Activated CD8-positive, alpha-beta T cell treated with anti-CD3 and anti-CD28 coated beads for 36 hours (primary cell): ENCODE results near the gene SEPTIN12. TPM values are rescaled to one million over a fixed set of nuclear protein-coding genes. Genes with fewer than 3 reads are reported as not detected.
"Not testable (repeated sequence)": the region's sequence is repeated elsewhere in the genome, so short reads cannot be mapped to it uniquely, and the experiment has no call there.

Experiments used
- ATAC-seq: fragments of 200-7000 bp; cut with Tn5 transposase; one replicate; pipeline ENCODE4 v1.10.0; 2021; ENCODE audit warnings: mild to moderate bottlenecking, moderate library complexity
- CTCF ChIA-PET: fragments of 350-600 bp; sonication (Branson Sonifier 250); formaldehyde crosslinking; loops from one replicate; lab custom pipeline; 2021; ENCODE audit warnings: antibody characterized with exemption; lab: Charles Lee
- POLR2A ChIA-PET: fragments of 350-600 bp; sonication (Branson Sonifier 250); formaldehyde crosslinking; loops from one replicate; lab custom pipeline; 2021; ENCODE audit warnings: antibody characterized with exemption; lab: Charles Lee
- DNase-seq: peaks from one replicate; pipeline ENCODE4 v3.0.0-alpha.2; 2020
- H3K27ac Mint-ChIP-seq: one replicate; pipeline ENCODE4 v1.8.0; 2021; ENCODE audit warnings: mild to moderate bottlenecking, mixed read lengths
- H3K27me3 Mint-ChIP-seq: one replicate; pipeline ENCODE4 v1.8.0; 2021; ENCODE audit warnings: mixed read lengths
- H3K36me3 Mint-ChIP-seq: one replicate; pipeline ENCODE4 v1.8.0; 2021; ENCODE audit warnings: low read depth, mixed read lengths
- H3K4me1 Mint-ChIP-seq: one replicate; pipeline ENCODE4 v1.8.0; 2021; ENCODE audit warnings: low read depth, mixed read lengths
- H3K4me3 Mint-ChIP-seq: one replicate; pipeline ENCODE4 v1.8.0; 2021; ENCODE audit warnings: mild to moderate bottlenecking, moderate library complexity, mixed read lengths
- H3K9me3 Mint-ChIP-seq: one replicate; pipeline ENCODE4 v1.8.0; 2021; ENCODE audit warnings: mixed read lengths
- intact Hi-C: fragments of 100-400 bp; cut with micrococcal nuclease; formaldehyde crosslinking; loops from one replicate; pipeline ENCODE4 v1.10.0; 2022
- total RNA-seq, 2 experiments: library from RNA; stranded (reverse); gene quantifications; one replicate each; pipeline ENCODE4 v1.2.3, GENCODE V29; 2021
- TF ChIP-seq, protein P1 (sequence below): fragments of 200-600 bp; IDR thresholded peaks from one replicate; pipeline ENCODE4 v1.8.0; 2022; ENCODE audit warnings: antibody characterized with exemption, mild to moderate bottlenecking

The SEPTIN12 gene
- total RNA-seq, 2 experiments from 2014 or later, result not detected

DNA sequence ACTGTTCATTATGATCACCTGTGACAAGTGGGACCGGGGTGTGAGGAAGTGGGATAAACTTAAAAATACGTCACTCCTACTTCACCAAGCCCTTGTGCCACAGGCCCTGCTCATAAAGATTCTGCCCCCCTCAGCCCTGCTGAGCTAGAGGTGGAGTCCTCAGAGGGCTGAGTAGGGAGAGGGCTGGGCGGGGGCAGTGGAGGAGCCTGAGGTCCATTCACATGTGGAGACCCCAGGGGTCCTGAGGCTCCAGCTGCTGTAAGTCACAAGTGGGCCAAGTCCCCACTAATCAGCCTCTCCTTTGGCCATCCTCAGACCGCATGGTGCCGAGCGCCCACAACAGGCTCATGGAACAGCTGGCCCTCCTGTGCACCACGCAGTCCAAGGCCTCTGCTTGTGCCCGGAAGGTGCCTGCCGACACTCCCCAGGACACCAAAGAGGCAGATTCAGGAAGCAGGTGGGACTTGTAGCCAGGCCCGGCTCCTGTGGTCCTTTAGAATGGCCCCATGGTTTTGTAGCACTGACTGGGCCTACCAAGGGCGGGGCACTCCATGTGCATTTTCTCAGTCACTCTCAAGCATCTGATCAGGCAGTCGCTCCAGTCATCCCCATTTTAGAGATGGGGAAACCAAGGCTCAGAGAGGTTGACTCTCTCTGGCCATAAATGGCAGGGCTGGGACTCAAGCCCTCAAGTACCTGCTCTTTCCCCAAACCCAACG lies 43.4 kb downstream of the SEPTIN12 start:
- no peak for ATAC-seq

DNA sequence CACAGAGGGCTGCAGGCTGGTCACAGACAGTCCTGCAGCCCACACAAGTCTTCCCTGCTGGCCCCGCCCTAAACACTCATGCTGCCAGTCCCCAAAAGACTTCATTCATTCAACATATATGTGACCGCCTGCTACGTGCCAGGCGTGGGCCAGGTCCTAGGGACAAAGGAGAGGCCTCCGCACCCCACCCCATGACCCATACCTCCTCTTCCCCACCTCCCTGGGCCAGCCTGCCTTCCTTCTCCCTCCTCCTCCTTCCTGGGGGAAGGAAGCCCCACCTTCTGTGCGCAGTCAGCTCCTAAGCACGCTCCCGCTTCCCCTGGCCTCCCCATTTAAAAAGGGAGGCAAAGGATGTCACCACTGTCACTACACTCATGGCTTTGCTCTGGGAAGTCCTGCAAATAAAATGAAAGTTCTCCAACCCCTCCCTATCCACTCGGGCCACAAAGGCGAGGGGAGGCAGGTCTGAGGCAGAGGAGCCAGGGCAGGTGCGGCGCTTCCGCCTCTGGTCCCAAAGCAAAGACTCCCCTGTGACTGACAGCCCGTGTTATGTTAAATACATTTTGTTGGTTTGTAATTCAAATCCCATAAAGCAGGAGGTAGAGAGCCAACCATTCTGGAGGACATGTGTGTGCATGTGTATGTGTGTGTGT lies 44.8 kb downstream of the SEPTIN12 start:
- ATAC-seq, result peak; percentile 47
- POLR2A ChIA-PET, result interaction anchor here (1.5 kb wide), 1 partner anchor 8 kb away, joined by 4 read pairs; the partner anchor contains the start of gene DNAAF8
- intact Hi-C loops, result no loop called here
- Mint-ChIP-seq H3K4me3 (peak overlapping the region; percentile 51), H3K27ac (peak overlapping the region; percentile 18), H3K27me3 (no peaks in the 10 kb centered on the region), H3K9me3 (no peaks in the 10 kb centered on the region), H3K36me3 (no peaks in the 10 kb centered on the region), H3K4me1 (peaks cover 22% of the 10 kb centered on the region)
- peak; percentile 35 for DNase-seq
- CTCF ChIA-PET, result no interaction called here
- TF ChIP-seq, protein P1, sequence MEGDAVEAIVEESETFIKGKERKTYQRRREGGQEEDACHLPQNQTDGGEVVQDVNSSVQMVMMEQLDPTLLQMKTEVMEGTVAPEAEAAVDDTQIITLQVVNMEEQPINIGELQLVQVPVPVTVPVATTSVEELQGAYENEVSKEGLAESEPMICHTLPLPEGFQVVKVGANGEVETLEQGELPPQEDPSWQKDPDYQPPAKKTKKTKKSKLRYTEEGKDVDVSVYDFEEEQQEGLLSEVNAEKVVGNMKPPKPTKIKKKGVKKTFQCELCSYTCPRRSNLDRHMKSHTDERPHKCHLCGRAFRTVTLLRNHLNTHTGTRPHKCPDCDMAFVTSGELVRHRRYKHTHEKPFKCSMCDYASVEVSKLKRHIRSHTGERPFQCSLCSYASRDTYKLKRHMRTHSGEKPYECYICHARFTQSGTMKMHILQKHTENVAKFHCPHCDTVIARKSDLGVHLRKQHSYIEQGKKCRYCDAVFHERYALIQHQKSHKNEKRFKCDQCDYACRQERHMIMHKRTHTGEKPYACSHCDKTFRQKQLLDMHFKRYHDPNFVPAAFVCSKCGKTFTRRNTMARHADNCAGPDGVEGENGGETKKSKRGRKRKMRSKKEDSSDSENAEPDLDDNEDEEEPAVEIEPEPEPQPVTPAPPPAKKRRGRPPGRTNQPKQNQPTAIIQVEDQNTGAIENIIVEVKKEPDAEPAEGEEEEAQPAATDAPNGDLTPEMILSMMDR, result no peak

More for the DNA sequence above, 43.4 kb downstream of the SEPTIN12 start:
- Mint-ChIP-seq H3K4me1 (peaks cover 26% of the 10 kb centered on the region), H3K36me3 (no peaks in the 10 kb centered on the region), H3K4me3 (no peak overlapping the region), H3K9me3 (no peaks in the 10 kb centered on the region), H3K27ac (no peak overlapping the region), H3K27me3 (no peaks in the 10 kb centered on the region)
- TF ChIP-seq, protein P1, result no peak
- intact Hi-C loops, result no loop called here
- ChIA-PET CTCF (no interaction called here), POLR2A (no interaction called here)
- no peak for DNase-seq

DNA sequence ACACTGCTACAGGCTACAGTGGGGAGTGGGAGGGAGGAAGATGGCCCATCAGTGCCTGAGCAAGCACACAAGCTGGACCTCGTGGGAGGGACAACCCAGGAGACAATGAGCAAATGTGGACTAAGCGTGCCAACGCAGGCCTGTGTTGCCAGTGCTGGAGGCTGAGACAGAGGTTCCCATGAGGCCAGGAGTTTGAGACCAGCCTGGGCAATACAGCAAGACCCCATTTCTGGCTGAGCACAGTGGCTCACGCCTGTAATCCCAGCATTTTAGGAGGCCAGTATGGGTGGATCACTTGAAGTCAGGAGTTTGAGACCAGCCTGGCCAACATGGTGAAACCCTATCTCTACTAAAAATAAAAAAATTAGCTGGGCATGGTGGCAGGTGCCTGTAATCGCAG lies 49.8 kb downstream of the SEPTIN12 start:
- H3K4me3 Mint-ChIP-seq, DNase-seq, H3K9me3 Mint-ChIP-seq, H3K36me3 Mint-ChIP-seq, ATAC-seq, H3K27me3 Mint-ChIP-seq, intact Hi-C loops, H3K27ac Mint-ChIP-seq, CTCF ChIA-PET: not testable (repeated sequence)
- POLR2A ChIA-PET, result interaction anchor here (0.9 kb wide), 1 partner anchor 64 kb away, joined by 4 read pairs; the partner anchor contains the start of gene ROGDI
- H3K4me1 Mint-ChIP-seq, result peaks cover 14% of the 10 kb centered on the region

DNA sequence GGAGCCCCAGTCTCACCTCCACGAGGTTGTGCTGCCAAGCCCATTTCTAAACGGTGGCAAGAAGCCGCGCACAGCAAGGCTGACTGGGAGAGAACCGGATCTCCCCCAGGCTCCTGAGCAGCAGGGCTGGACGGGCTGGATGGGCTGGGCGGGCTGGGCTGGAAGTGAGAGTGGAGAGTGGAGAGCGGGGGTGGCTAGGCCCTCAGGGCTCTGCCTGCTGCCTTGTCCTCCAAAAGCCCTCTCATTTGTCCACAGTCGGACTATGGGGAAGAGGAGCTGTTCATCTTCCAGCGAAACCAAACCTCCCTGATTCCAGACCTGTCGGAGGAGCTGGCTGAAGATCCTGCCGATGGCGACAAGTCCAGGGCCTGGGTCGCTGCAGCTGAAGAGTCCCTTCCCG lies 50.6 kb downstream of the SEPTIN12 start:
- intact Hi-C loops, result no loop called here
- TF ChIP-seq, protein P1, result no peak
- Mint-ChIP-seq H3K9me3 (no peaks in the 10 kb centered on the region), H3K27ac (no peak overlapping the region), H3K27me3 (no peaks in the 10 kb centered on the region), H3K36me3 (no peaks in the 10 kb centered on the region), H3K4me1 (peaks cover 13% of the 10 kb centered on the region), H3K4me3 (no peak overlapping the region)
- ChIA-PET CTCF (no interaction called here), POLR2A (interaction anchor here (0.9 to 1.2 kb wide), 3 partner anchors 27 to 65 kb away, joined by 3 to 4 read pairs (median 3); partner anchors contain the start of gene ROGDI)
- ATAC-seq (no peak), DNase-seq (no peak)

DNA sequence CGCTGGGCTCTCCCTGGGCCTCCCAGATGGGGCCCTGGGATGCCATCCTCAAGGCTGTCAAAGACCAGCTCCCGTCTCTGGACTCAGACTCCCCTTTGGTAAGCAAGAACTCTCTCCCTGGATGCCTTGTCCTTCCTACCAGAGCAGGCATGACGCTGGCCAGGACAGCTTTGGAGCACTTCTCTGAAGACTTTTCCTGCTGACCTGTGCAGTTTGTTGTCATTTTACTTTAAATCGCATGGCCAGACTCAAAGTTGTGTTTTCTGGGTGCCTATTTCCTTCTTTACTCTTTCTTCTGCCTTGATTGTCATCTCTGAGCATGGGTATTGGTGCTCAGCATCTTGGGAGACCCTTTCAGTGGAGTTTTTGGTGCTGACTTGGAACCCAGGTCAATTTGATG lies 51.6 kb downstream of the SEPTIN12 start:
- H3K4me3 Mint-ChIP-seq, result no peak overlapping the region
- H3K36me3 Mint-ChIP-seq, result no peaks in the 10 kb centered on the region
- TF ChIP-seq, protein P1, result no peak
- DNase-seq (no peak), ATAC-seq (no peak)
- peaks cover 16% of the 10 kb centered on the region for H3K4me1 Mint-ChIP-seq
- H3K9me3 Mint-ChIP-seq, result no peaks in the 10 kb centered on the region
- H3K27ac Mint-ChIP-seq, result no peak overlapping the region
- ChIA-PET POLR2A (interaction anchor here (1.0 to 1.4 kb wide), 4 partner anchors 10 to 60 kb away, joined by 3 to 4 read pairs (median 3); no protein-coding TSS in a partner anchor), CTCF (no interaction called here)
- H3K27me3 Mint-ChIP-seq, result no peaks in the 10 kb centered on the region
- intact Hi-C loops, result no loop called here
